Mesenchymal stem cell (in vitro differentiated cells and primary cell): ENCODE measurements around the gene F2RL3.

ENCODE experiments used
- DNase-seq: peaks from one replicate; pipeline ENCODE4 v3.0.0-alpha.2; 2013
- H2AFZ ChIP-seq: one replicate; pipeline ENCODE4 v1.6.1; 2013; ENCODE audit warnings: low read depth, mild to moderate bottlenecking, control low read depth, inconsistent platforms, low read length, moderate library complexity
- H2AK5ac ChIP-seq: 2 replicates; pipeline ENCODE4 v1.6.1; 2013; ENCODE audit warnings: low read length, moderate library complexity, mild to moderate bottlenecking, inconsistent platforms; ENCODE audit not compliant: severe bottlenecking
- H2BK120ac ChIP-seq: one replicate; pipeline ENCODE4 v1.6.1; 2013; ENCODE audit warnings: low read depth, mild to moderate bottlenecking, inconsistent platforms, low read length, moderate library complexity
- H2BK12ac ChIP-seq, 2 experiments: one replicate each; pipeline ENCODE4 v1.6.1; 2013; ENCODE audit warnings: inconsistent platforms in 2 of 2, low read length in 2 of 2, mild to moderate bottlenecking in 2 of 2, moderate library complexity in 2 of 2, control low read depth in 1 of 2
- H2BK15ac ChIP-seq: one replicate; pipeline ENCODE4 v1.6.1; 2013; ENCODE audit warnings: mild to moderate bottlenecking, low read depth, inconsistent platforms; ENCODE audit not compliant: poor library complexity, severe bottlenecking
- H2BK5ac ChIP-seq: 2 replicates; pipeline ENCODE4 v1.6.1; 2013; ENCODE audit warnings: low read depth, mild to moderate bottlenecking, low read length, control low read depth, inconsistent platforms; ENCODE audit not compliant: poor library complexity, severe bottlenecking
- H3K14ac ChIP-seq, 2 experiments: one replicate each; pipeline ENCODE4 v1.6.1; 2013; ENCODE audit warnings: inconsistent platforms in 2 of 2, low read length in 2 of 2, control low read depth in 1 of 2, mild to moderate bottlenecking in 1 of 2, moderate library complexity in 1 of 2
- H3K18ac ChIP-seq, 2 experiments: one replicate each; pipeline ENCODE4 v1.6.1; 2013; ENCODE audit warnings: inconsistent platforms in 2 of 2, low read length in 2 of 2, control low read depth in 1 of 2, low read depth in 1 of 2, mild to moderate bottlenecking in 1 of 2
- H3K23ac ChIP-seq, 2 experiments: one replicate each; pipeline ENCODE4 v1.6.1; 2013; ENCODE audit warnings: inconsistent platforms in 2 of 2, low read length in 2 of 2, mild to moderate bottlenecking in 2 of 2, moderate library complexity in 2 of 2, control low read depth in 1 of 2
- H3K27ac ChIP-seq: 2 replicates; pipeline ENCODE4 v1.5.1; 2013; ENCODE audit warnings: mild to moderate bottlenecking, moderate library complexity, low read length, control low read depth, inconsistent platforms; ENCODE audit not compliant: poor library complexity, severe bottlenecking
- H3K27me3 ChIP-seq, 2 experiments: 2 replicates each; pipeline versions ENCODE4 v1.6.1 to v1.7.0; 2013; ENCODE audit warnings: low read length in 2 of 2, mild to moderate bottlenecking in 2 of 2, moderate library complexity in 2 of 2, control low read depth in 1 of 2, inconsistent platforms in 1 of 2; ENCODE audit not compliant: control insufficient read depth in 1 of 2, insufficient read depth in 1 of 2
- H3K36me3 ChIP-seq, 2 experiments: 2 replicates each; pipeline versions ENCODE4 v1.6.1 to v1.7.0; 2013; ENCODE audit warnings: low read length in 2 of 2, control low read depth in 1 of 2, inconsistent platforms in 1 of 2, low read depth in 1 of 2, mild to moderate bottlenecking in 1 of 2; ENCODE audit not compliant: insufficient read depth in 2 of 2, control insufficient read depth in 1 of 2
- H3K4ac ChIP-seq, 2 experiments: one replicate each; pipeline ENCODE4 v1.6.1; 2013; ENCODE audit warnings: inconsistent platforms in 2 of 2, low read length in 2 of 2, mild to moderate bottlenecking in 2 of 2, moderate library complexity in 2 of 2, control low read depth in 1 of 2, low read depth in 1 of 2
- H3K4me1 ChIP-seq: 2 replicates; pipeline ENCODE4 v1.6.1; 2013; ENCODE audit warnings: low read depth, low read length, control low read depth; ENCODE audit not compliant: control insufficient read depth, insufficient read depth
- H3K4me2 ChIP-seq: 2 replicates; pipeline ENCODE4 v1.6.1; 2013; ENCODE audit warnings: low read length, mild to moderate bottlenecking, inconsistent platforms; ENCODE audit not compliant: poor library complexity, severe bottlenecking
- H3K4me3 ChIP-seq, 2 experiments: 2 replicates each; pipeline versions ENCODE4 v1.5.1 to v1.7.0; 2013; ENCODE audit warnings: low read length in 2 of 2, mild to moderate bottlenecking in 2 of 2, control low read depth in 1 of 2, low read depth in 1 of 2; ENCODE audit not compliant: insufficient read depth in 1 of 2
- H3K79me1 ChIP-seq: replicated peaks from 2 replicates; pipeline ENCODE4 v1.6.1; 2013; ENCODE audit warnings: mild to moderate bottlenecking, control low read depth, low read length, inconsistent platforms; ENCODE audit not compliant: poor library complexity, severe bottlenecking
- H3K9ac ChIP-seq: 2 replicates; pipeline ENCODE4 v1.7.0; 2013; ENCODE audit warnings: mild to moderate bottlenecking, low read length, moderate library complexity
- H3K9me3 ChIP-seq: 2 replicates; pipeline ENCODE4 v1.7.0; 2013; ENCODE audit warnings: mild to moderate bottlenecking, low read length; ENCODE audit not compliant: control insufficient read depth
- H4K8ac ChIP-seq: one replicate; pipeline ENCODE4 v1.6.1; 2013; ENCODE audit warnings: inconsistent platforms, mild to moderate bottlenecking, low read length, moderate library complexity
- H4K91ac ChIP-seq: one replicate; pipeline ENCODE4 v1.6.1; 2013; ENCODE audit warnings: mild to moderate bottlenecking, low read length, inconsistent platforms
- WGBS: methylation state at CpG from one replicate; pipeline ENCODE4 v1.1.7; 2013; ENCODE audit warnings: mixed read lengths; 5-methylcytosine and 5-hydroxymethylcytosine counted together

The F2RL3 gene

DNA sequence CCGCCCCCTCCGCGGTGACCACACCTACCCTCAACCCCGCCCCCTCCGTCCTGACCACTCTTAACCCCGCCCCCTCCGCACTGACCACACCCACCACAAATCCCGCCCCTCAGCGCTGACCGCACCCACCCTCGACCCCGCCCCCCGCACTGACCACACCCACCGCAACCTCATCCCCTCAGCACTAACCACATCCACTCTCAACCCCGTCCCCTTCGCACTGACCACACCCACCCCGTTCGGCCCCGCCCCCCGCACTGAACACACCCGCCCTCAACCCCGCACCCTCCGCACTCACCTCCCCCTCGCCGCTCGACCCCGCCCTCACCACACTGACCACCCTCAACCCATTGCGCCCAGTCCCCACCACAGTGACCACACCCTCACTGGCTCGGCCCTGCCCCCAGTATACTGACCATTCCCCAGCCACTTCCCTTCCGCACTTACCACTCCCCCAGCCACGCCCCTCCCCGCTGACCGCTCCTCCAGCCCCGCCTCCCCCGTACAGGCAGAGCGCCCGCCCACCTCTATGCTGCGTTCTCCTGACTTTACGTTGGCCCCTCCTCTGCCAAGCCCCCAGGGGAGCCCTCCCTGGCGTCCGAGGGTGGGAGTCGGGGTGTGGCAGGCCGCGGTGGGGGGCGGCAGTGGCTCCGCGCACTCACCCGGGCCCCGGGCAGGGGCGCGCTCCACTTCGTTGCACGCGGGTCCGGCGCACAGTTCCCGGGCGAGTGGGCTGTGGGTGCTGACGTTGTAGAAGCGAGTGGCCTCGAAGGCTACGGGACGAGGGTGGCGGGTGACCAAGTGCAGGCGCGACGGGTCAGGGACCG lies 8.4 kb downstream of the F2RL3 start:
- DNase-seq: peak; percentile 99
- peak overlapping the region; percentile 96 for H4K8ac ChIP-seq
- no peak overlapping the region for H3K9ac ChIP-seq
- peaks cover 5 to 40% of the 10 kb centered on the region in 2 experiments for H3K27me3 ChIP-seq
- H3K4me2 ChIP-seq: peak overlapping the region; percentile 85
- peak overlapping the region; percentile 98 for H2AFZ ChIP-seq
- H3K27ac ChIP-seq: no peak overlapping the region
- WGBS: 2% methylated on average over 56 of the region's 68 CpGs
- H3K23ac ChIP-seq: peak overlapping the region in 1 of 2 experiments; percentile 91
- H3K9me3 ChIP-seq: no peaks in the 10 kb centered on the region
- H3K4me1 ChIP-seq: peaks cover 15% of the 10 kb centered on the region
- H3K4me3 ChIP-seq: peak overlapping the region; percentile 47 to 60
- H3K36me3 ChIP-seq: no peaks in the 10 kb centered on the region
- no peak overlapping the region for H2BK5ac ChIP-seq
- H2BK12ac ChIP-seq: peak overlapping the region in 1 of 2 experiments; percentile 88
- peak overlapping the region; percentile 85 to 86 for H3K4ac ChIP-seq
- H2BK120ac ChIP-seq: peak overlapping the region; percentile 89
- H2BK15ac ChIP-seq: peak overlapping the region; percentile 36
- peak overlapping the region; percentile 92 to 97 for H3K18ac ChIP-seq
- peak overlapping the region; percentile 92 for H4K91ac ChIP-seq
- H2AK5ac ChIP-seq: no peak overlapping the region
- H3K14ac ChIP-seq: peak overlapping the region in 1 of 2 experiments; percentile 90
- H3K79me1 ChIP-seq: no peaks in the 10 kb centered on the region

DNA sequence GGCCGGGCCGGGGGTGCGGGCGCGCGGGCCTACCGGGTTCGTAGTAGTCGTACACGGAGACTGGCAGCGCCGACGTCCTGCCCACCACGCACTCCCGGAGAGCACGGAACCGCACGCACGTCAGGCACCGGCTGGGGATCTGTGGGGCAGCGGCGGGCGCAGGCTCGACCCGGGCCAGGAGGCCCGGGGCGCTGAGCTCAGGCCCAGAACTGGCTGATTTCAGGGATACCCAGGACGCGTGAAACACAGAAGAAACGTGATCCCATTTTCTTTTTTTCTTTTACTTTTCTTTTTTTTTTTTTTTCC lies 9.0 kb downstream of the F2RL3 start:
- peak overlapping the region; percentile 85 to 86 for H3K4ac ChIP-seq
- peak overlapping the region in 1 of 2 experiments; percentile 91 for H3K23ac ChIP-seq
- peak overlapping the region; percentile 85 for H3K4me2 ChIP-seq
- no peaks in the 10 kb centered on the region for H3K79me1 ChIP-seq
- H3K36me3 ChIP-seq: no peaks in the 10 kb centered on the region
- peak overlapping the region; percentile 36 for H2BK15ac ChIP-seq
- H3K4me3 ChIP-seq: peak overlapping the region; percentile 47 to 60
- 8% methylated on average over 30 of the region's 30 CpGs for WGBS
- peak overlapping the region in 1 of 2 experiments; percentile 88 for H2BK12ac ChIP-seq
- peaks cover 12% of the 10 kb centered on the region for H3K4me1 ChIP-seq
- DNase-seq: peak; percentile 68
- H3K14ac ChIP-seq: peak overlapping the region in 1 of 2 experiments; percentile 90
- peak overlapping the region; percentile 92 for H4K91ac ChIP-seq
- peaks cover 5 to 36% of the 10 kb centered on the region in 2 experiments for H3K27me3 ChIP-seq
- H3K9ac ChIP-seq: no peak overlapping the region
- peak overlapping the region; percentile 98 for H2AFZ ChIP-seq
- peak overlapping the region; percentile 92 to 97 for H3K18ac ChIP-seq
- no peak overlapping the region for H3K27ac ChIP-seq
- peak overlapping the region; percentile 89 for H2BK120ac ChIP-seq
- H2AK5ac ChIP-seq: no peak overlapping the region
- H3K9me3 ChIP-seq: no peaks in the 10 kb centered on the region
- no peak overlapping the region for H2BK5ac ChIP-seq
- peak overlapping the region; percentile 96 for H4K8ac ChIP-seq

DNA sequence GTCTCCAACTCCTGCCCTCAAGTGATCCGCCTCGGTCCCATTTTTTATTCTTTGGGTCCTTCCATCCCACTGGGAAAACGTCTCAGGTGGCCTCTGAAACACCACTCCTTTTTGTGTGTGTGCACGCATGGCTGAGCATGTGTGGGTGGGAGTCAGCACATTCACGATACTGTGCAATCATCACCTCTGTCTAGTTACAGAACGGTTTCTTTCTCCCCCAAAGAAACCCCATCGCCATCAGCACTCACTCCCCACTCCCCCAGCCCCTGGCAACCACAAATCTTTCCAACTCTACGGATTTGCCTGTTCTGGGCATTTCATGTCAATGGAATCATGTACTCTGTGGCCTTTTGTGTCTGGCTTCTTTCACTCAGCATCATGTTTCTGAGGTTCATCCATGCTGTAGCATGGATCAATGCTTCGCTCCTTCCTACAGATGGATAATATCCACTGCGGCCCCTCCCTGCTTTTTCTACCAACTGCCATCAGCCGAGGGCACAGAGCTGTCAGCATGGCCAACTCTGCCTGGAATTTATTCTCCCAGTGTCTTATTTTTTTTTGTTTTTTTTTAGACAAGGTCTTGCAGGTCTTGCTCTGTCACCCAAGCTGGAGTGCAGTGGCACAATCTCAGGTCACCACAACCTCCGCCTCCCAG lies 9.7 kb downstream of the F2RL3 start:
- Histone ChIP-seq H3K18ac (no peak overlapping the region), H3K23ac (no peak overlapping the region), H3K27ac (no peak overlapping the region), H2BK120ac (no peak overlapping the region), H4K8ac (no peak overlapping the region), H2AK5ac (no peak overlapping the region), H3K36me3 (no peaks in the 10 kb centered on the region), H2BK12ac (no peak overlapping the region), H3K27me3 (peaks cover 5 to 33% of the 10 kb centered on the region in 2 experiments), H3K9ac (no peak overlapping the region), H3K4me3 (no peak overlapping the region), H3K14ac (no peak overlapping the region), H3K4me2 (no peak overlapping the region), H3K9me3 (no peaks in the 10 kb centered on the region), H2BK15ac (no peak overlapping the region), H3K79me1 (no peaks in the 10 kb centered on the region), H3K4ac (no peak overlapping the region), H2BK5ac (no peak overlapping the region), H3K4me1 (peaks cover 12% of the 10 kb centered on the region), H2AFZ (no peak overlapping the region), H4K91ac (no peak overlapping the region)
- 90% methylated on average over 12 of the region's 12 CpGs for WGBS
- DNase-seq: no peak

DNA sequence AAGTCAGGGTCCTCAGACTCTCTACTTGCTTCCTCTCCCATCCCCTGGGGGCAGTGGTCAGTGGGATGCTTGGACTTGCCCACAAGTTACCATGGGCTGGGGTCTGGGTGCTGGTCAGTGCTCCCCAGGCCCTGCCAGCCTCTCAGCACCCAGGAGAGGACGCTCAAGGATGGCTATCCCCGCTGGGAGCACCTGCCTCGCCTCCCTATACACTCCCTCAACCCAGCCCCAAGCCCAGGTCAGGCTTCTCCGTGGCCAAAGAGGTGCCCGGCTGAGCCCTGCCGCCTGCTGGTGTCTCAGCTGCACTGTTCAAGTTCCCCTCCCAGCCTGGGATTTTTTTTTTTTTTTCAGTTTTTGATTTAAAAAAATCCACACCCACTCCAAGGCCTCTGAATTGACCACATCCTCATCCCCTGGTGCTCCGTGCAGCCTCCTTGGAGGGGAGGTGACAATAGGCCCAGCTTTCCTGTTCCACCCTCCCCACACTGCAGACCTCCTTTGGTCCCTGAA lies 10.8 kb downstream of the F2RL3 start:
- DNase-seq: peak; percentile 59
- Histone ChIP-seq H2BK15ac (no peak overlapping the region), H2BK5ac (no peak overlapping the region), H3K79me1 (no peaks in the 10 kb centered on the region), H3K4me2 (no peak overlapping the region), H2AFZ (no peak overlapping the region), H3K23ac (no peak overlapping the region), H2BK12ac (no peak overlapping the region), H3K9ac (no peak overlapping the region), H3K4ac (no peak overlapping the region), H2AK5ac (no peak overlapping the region), H3K14ac (no peak overlapping the region), H3K36me3 (no peaks in the 10 kb centered on the region), H4K91ac (no peak overlapping the region), H3K9me3 (no peaks in the 10 kb centered on the region), H3K27me3 (peaks cover 0 to 27% of the 10 kb centered on the region in 2 experiments), H3K27ac (no peak overlapping the region), H3K18ac (no peak overlapping the region), H3K4me1 (peaks cover 12% of the 10 kb centered on the region), H3K4me3 (no peak overlapping the region), H4K8ac (no peak overlapping the region), H2BK120ac (no peak overlapping the region)
- 12% methylated on average over 7 of the region's 7 CpGs for WGBS
